Melanocyte of skin (primary cell): ENCODE data around the gene BASP1. TPM values are rescaled to one million over a fixed set of nuclear protein-coding genes. Genes with fewer than 3 reads are reported as not detected.

Experiments used
- small RNA-seq, 2 donors: library from RNA; depleted of rRNA; stranded (forward); fragments of <200 nt; gene quantifications; one replicate each; pipeline ENCODE3, GENCODE V24; 2012
- total RNA-seq, 2 donors: library from RNA; depleted of rRNA; stranded (reverse); fragments of >200 nt; gene quantifications; 2 replicates each; pipeline ENCODE4 v1.2.3, GENCODE V29; 2012

The BASP1 gene
- 10 to 100 TPM; 11.7 to 28.2 TPM for total RNA-seq

GRCh38 chr5:17217493-17218352 lies at the start of gene BASP1:
BASP1 (plus strand) TSS chr5:17217631; CDS start chr5:17275217, 57,586 bp downstream.

Small RNA genes within 50 kb of the gene (small RNA-seq; reads per million reads assigned to genes)
- gene RNU6-1003P: 0 reads per million in 2 donors
